Vagina (tissue), 2 donors: ENCODE data around the gene KCP. TPM values are rescaled to one million over a fixed set of nuclear protein-coding genes. Genes with fewer than 3 reads are reported as not detected.

Experiments
- DNase-seq, 2 donors: peaks; one replicate each; pipeline ENCODE4 v3.0.0-alpha.2; 2017; ENCODE audit errors: extremely low spot score in 2 of 2
- H3K27ac ChIP-seq: fragments of 200-600 bp; sonication (generic); one replicate; pipeline ENCODE4 v1.5.1; 2019
- H3K27me3 ChIP-seq: fragments of 200-600 bp; sonication (generic); one replicate; pipeline ENCODE4 v1.5.1; 2019
- H3K36me3 ChIP-seq, 2 donors: fragments of 200-600 bp; sonication (generic); one replicate each; pipeline ENCODE4 v1.5.1; 2017 to 2019
- H3K4me1 ChIP-seq: fragments of 200-600 bp; sonication (generic); one replicate; pipeline ENCODE4 v1.5.1; 2019
- H3K4me3 ChIP-seq, 2 donors: fragments of 200-600 bp; sonication (generic); 1 replicate in 1 of 2; 2 replicates in 1 of 2; pipeline ENCODE4 v1.5.1; 2016 to 2019
- H3K9me3 ChIP-seq: fragments of 200-600 bp; sonication (generic); one replicate; pipeline ENCODE4 v1.5.1; 2019
- CTCF ChIP-seq, 3 experiments: fragments of 450-650 bp in 2 of 3; fragments of 200-600 bp in 1 of 3; sonication (generic) in 1 of 3; IDR thresholded peaks; one replicate each; pipeline ENCODE4 v1.5.1; 2017 to 2019; ENCODE audit warnings: antibody characterized with exemption in 3 of 3, mild to moderate bottlenecking in 2 of 3, moderate library complexity in 2 of 3
- POLR2A ChIP-seq, 2 donors: fragments of 450-650 bp; IDR thresholded peaks; one replicate each; pipeline ENCODE4 v1.6.1; 2017; ENCODE audit warnings: antibody characterized with exemption in 2 of 2, mild to moderate bottlenecking in 2 of 2, moderate library complexity in 2 of 2
- POLR2AphosphoS5 ChIP-seq, 2 donors: sonication (generic); formaldehyde crosslinking; IDR thresholded peaks; one replicate each; pipeline ENCODE4 v1.9.0; 2017; ENCODE audit warnings: antibody characterized with exemption in 2 of 2, mild to moderate bottlenecking in 2 of 2, low read depth in 1 of 2; ENCODE audit not compliant: insufficient read depth in 1 of 2
- intact Hi-C: fragments of 100-400 bp; cut with DNase I; formaldehyde crosslinking; loops from one replicate; pipeline ENCODE4 v1.15.1; 2023
- total RNA-seq: library from RNA; depleted of rRNA; stranded (reverse); fragments of >200 nt; gene quantifications from one replicate; pipeline ENCODE4 v1.2.3, GENCODE V29; 2016

KCP gene
- total RNA-seq, 1 donor from 2014 or later, result 1.2 TPM

GRCh38 chr7:128937647-128938543, 27.4 kb upstream of the KCP start, which contains the start of gene IRF5:
IRF5 (plus strand) TSS chr7:128937927; CDS start chr7:128942082, 4,155 bp downstream.
- H3K27ac ChIP-seq, result no peak within 1 kb of the TSS
- H3K4me1 ChIP-seq, result peaks cover 9% of the 10 kb centered on the region

GRCh38 chr7:128937271-128937646, 26.8 kb upstream of the KCP start:
- Histone ChIP-seq H3K27ac (no peak overlapping the region), H3K4me3 (peak overlapping the region; percentile 52 to 55), H3K36me3 (no peaks in the 10 kb centered on the region), H3K27me3 (no peaks in the 10 kb centered on the region), H3K9me3 (no peaks in the 10 kb centered on the region), H3K4me1 (peaks cover 9% of the 10 kb centered on the region)
- intact Hi-C loops, result no loop called here
- TF ChIP-seq CTCF (IDR thresholded peaks at IDR 0.05), result no peak
- no peak for TF ChIP-seq POLR2A (IDR thresholded peaks at IDR 0.05)
- no peak for TF ChIP-seq POLR2AphosphoS5 (IDR thresholded peaks at IDR 0.05; ENCODE audit: insufficient read depth in 1 of 2, low read depth in 1 of 2)
- DNase-seq, result peak in 1 of 2 donors; percentile 85

More at GRCh38 chr7:128937647-128938543, 27.4 kb upstream of the KCP start, which contains the start of gene IRF5:
- Histone ChIP-seq H3K27me3 (no peaks in the 10 kb centered on the region), H3K9me3 (no peaks in the 10 kb centered on the region), H3K36me3 (no peaks in the 10 kb centered on the region), H3K4me3 (peak within 1 kb of the TSS; percentile 52 to 55)
- no peak for DNase-seq
- TF ChIP-seq CTCF (IDR thresholded peaks at IDR 0.05) (no peak), POLR2AphosphoS5 (IDR thresholded peaks at IDR 0.05; ENCODE audit: insufficient read depth in 1 of 2, low read depth in 1 of 2) (no peak), POLR2A (IDR thresholded peaks at IDR 0.05) (no peak)
- intact Hi-C loops, result no loop called here

- no peaks in the 10 kb centered on the region for H3K9me3 ChIP-seq
- no peak overlapping the region for H3K4me3 ChIP-seq
- H3K36me3 ChIP-seq, result no peaks in the 10 kb centered on the region
- TF ChIP-seq POLR2A (IDR thresholded peaks at IDR 0.05) (no peak), CTCF (IDR thresholded peaks at IDR 0.05) (no peak), POLR2AphosphoS5 (IDR thresholded peaks at IDR 0.05; ENCODE audit: insufficient read depth in 1 of 2, low read depth in 1 of 2) (no peak)
- peak in 1 of 2 donors; percentile 4 for DNase-seq
- H3K4me1 ChIP-seq, result peaks cover 9% of the 10 kb centered on the region
- H3K27me3 ChIP-seq, result no peaks in the 10 kb centered on the region
- no peak overlapping the region for H3K27ac ChIP-seq
- intact Hi-C loops, result no loop called here
Measured at GRCh38 chr7:128936798-128937197, 26.3 kb upstream of the KCP start.

GRCh38 chr7:128935342-128935730, 24.8 kb upstream of the KCP start:
- no peaks in the 10 kb centered on the region for H3K27me3 ChIP-seq
- TF ChIP-seq POLR2AphosphoS5 (IDR thresholded peaks at IDR 0.05; ENCODE audit: insufficient read depth in 1 of 2, low read depth in 1 of 2) (no peak), POLR2A (IDR thresholded peaks at IDR 0.05) (no peak), CTCF (IDR thresholded peaks at IDR 0.05) (no peak)
- H3K36me3 ChIP-seq, result no peaks in the 10 kb centered on the region
- DNase-seq, result no peak
- H3K27ac ChIP-seq, result no peak overlapping the region
- H3K9me3 ChIP-seq, result no peaks in the 10 kb centered on the region
- intact Hi-C loops, result no loop called here
- no peak overlapping the region for H3K4me3 ChIP-seq
- peaks cover 9% of the 10 kb centered on the region for H3K4me1 ChIP-seq
